Right lobe of liver (tissue), 4 donors: ENCODE measurements around the gene LSM6.

Experiments used
- CTCF ChIP-seq, 4 donors: fragments of 200-600 bp in 3 of 4; fragments of 450-650 bp in 1 of 4; IDR thresholded peaks; one replicate each; pipeline versions ENCODE4 v1.5.1 to v1.8.0; 2016 to 2022; ENCODE audit warnings: antibody characterized with exemption in 4 of 4, mild to moderate bottlenecking in 2 of 4
- POLR2A ChIP-seq: fragments of 450-650 bp; IDR thresholded peaks from one replicate; pipeline ENCODE4 v1.6.1; 2017; ENCODE audit warnings: antibody characterized with exemption, mild to moderate bottlenecking
- donor health status: DM: no; HTN: no; CAD: no.
- donor health status: DM: no; HTN: no; CAD: no.
- donor health status: DM: no; HTN: yes; CAD: no.

- no peak for TF ChIP-seq CTCF (IDR thresholded peaks at IDR 0.05)
- no peak for TF ChIP-seq POLR2A
Observed at GRCh38 chr4:146238107-146238506, 62.6 kb downstream of the LSM6 start.
